WI38 (cell line): ENCODE measurements around the gene IL3RA.

Source experiments
- H3K4me3 ChIP-seq: 2 replicates; pipeline ENCODE4 v1.5.1; 2011; ENCODE audit warnings: low read depth, mild to moderate bottlenecking, control low read depth, low read length
- CTCF ChIP-seq: IDR thresholded peaks from 2 replicates; pipeline ENCODE4 v1.5.1; 2012; ENCODE audit warnings: low read depth, mild to moderate bottlenecking, control low read depth, low read length

Gene IL3RA

DNA sequence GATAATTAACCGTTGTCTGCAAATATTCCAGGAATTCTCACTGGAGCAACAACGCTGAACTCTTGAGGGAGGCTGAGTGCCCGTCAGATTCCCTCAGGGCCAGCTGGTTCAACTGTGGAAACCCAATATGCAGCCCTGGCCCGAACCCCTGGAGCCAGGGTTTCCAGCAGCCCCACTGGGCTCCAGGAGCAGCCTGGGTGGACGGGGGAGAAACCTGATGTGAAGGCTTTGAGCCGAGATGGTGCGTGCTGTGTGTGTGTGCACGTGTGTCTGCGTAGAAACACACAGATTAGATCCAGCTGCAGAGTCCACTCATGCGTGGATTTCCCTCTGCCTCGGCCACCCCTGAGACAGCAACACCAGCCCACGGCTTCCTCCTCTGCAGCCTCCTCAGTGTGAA is 74.7 kb downstream of the IL3RA start:
- H3K4me3 ChIP-seq, result no peak overlapping the region
- no peak for TF ChIP-seq CTCF

GRCh38 chrX:1412551-1413161 is 76.1 kb downstream of the IL3RA start:
- H3K4me3 ChIP-seq, result no peak overlapping the region
- no peak for TF ChIP-seq CTCF

- no peak for TF ChIP-seq CTCF
- H3K4me3 ChIP-seq, result no peak overlapping the region
Measured at GRCh38 chrX:1416327-1416784, 79.8 kb downstream of the IL3RA start.

- H3K4me3 ChIP-seq, result no peak overlapping the region
- TF ChIP-seq CTCF, result no peak
Measured at GRCh38 chrX:1416965-1417760, 80.6 kb downstream of the IL3RA start.

- no peak for TF ChIP-seq CTCF
Measured at GRCh38 chrX:1417921-1418771, 81.6 kb downstream of the IL3RA start.

DNA sequence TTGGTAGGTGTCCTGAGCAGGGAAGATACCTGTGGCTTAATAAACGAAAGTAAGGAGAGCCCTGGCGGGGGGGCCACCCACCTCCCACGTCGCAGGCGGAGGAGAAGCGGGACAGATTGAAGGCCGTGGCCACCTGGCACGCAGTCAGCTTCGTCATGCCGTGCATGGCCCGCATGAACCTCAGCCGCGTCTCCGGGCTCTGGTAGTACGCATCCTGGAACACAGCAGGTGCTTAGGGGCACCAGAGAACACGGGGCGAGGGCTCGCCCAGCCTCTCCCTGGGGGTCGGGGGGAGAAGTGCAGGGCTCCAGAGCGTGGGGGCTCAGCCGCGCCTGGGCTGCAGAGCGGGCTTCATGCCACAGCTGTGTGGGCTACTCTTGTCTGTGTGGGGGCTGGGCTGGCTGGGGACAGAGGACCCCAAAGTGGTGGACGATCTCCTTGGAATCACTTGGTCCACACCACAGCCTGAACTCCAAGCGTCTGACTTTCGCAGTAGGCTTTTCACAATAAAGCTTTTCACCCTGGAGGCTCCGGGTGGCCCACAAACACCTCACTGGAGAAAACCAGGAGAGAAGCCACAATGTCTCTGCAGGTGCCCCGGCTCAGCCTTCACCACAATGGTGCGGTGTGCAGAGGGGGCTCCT is 82.4 kb downstream of the IL3RA start:
- no peak overlapping the region for H3K4me3 ChIP-seq
- TF ChIP-seq CTCF, result no peak

More at GRCh38 chrX:1417921-1418771, 81.6 kb downstream of the IL3RA start:
- no peak overlapping the region for H3K4me3 ChIP-seq
